Lower lobe of right lung (tissue), 2 donors: ENCODE results near the gene BCAT1. TPM values are rescaled to one million over a fixed set of nuclear protein-coding genes. Genes with fewer than 3 reads are reported as not detected.

Source experiments
- ATAC-seq, 2 donors: fragments of 200-7000 bp; cut with Tn5 transposase; one replicate each; pipeline ENCODE4 v1.9.1; 2020 to 2022; ENCODE audit warnings: mild to moderate bottlenecking in 2 of 2, moderate library complexity in 2 of 2
- DNase-seq: peaks from one replicate; pipeline ENCODE4 v3.0.0-alpha.2; 2020
- H3K27ac ChIP-seq: fragments of 200-600 bp; one replicate; pipeline ENCODE4 v1.8.0; 2022
- H3K27me3 ChIP-seq: fragments of 200-600 bp; one replicate; pipeline ENCODE4 v1.8.0; 2022; ENCODE audit warnings: low read depth
- H3K36me3 ChIP-seq: fragments of 200-600 bp; one replicate; pipeline ENCODE4 v1.8.0; 2022; ENCODE audit warnings: mild to moderate bottlenecking
- H3K4me1 ChIP-seq: fragments of 200-600 bp; one replicate; pipeline ENCODE4 v1.8.0; 2022
- H3K4me3 ChIP-seq: fragments of 200-600 bp; one replicate; pipeline ENCODE4 v1.8.0; 2022; ENCODE audit warnings: mild to moderate bottlenecking
- H3K9me3 ChIP-seq: fragments of 200-600 bp; one replicate; pipeline ENCODE4 v1.8.0; 2022
- intact Hi-C: fragments of 100-400 bp; cut with DNase I; formaldehyde crosslinking; loops from one replicate; pipeline ENCODE4 v1.11.0; 2022
- total RNA-seq: library from RNA; stranded (reverse); fragmentation: NEBNext Ultra II Directional; extraction: Animal tissue kit (Norgen Biotek cat#: 25700); gene quantifications from one replicate; pipeline ENCODE4 v1.2.1, GENCODE V29; 2021
- TF ChIP-seq, protein P1 (sequence below): fragments of 200-600 bp; IDR thresholded peaks from one replicate; pipeline ENCODE4 v1.8.0; 2022; ENCODE audit warnings: antibody characterized with exemption, mild to moderate bottlenecking
- donor health status: DM: no; HTN: yes; CAD: no; lungs with severe emphysema.

BCAT1 gene
- total RNA-seq, 1 donor from 2014 or later: 50.6 TPM

DNA sequence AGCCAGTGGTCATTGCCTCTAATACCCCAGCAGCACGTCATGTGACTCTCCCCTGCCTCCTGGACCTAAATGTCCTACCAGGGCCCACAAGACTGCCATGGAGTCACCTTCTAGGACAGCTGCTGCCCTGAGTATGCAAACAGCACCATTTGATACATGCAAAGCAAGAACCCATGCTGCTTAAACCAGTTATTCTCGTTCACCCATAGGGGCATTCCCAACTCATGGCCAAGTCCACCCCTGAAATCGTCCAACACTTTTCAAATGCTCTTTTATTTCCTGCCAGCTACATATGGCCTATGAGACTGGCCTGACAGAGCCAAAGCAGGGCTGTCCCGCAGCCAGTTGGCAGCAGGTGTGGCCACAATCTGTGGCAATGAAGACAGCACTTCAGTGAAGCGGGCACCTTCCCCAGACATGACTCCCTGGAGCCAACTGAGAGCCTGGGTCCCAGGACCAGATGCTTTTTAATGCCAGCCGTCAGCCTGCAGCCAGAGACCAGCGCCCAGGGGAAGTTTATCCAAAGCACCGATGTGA is 99.9 kb downstream of the BCAT1 start:
- DNase-seq: no peak
- peak in 1 of 2 donors; percentile 27 for ATAC-seq
- Histone ChIP-seq H3K4me1 (no peaks in the 10 kb centered on the region), H3K27me3 (no peaks in the 10 kb centered on the region), H3K36me3 (peaks cover 5% of the 10 kb centered on the region), H3K9me3 (no peaks in the 10 kb centered on the region), H3K27ac (no peak overlapping the region), H3K4me3 (no peak overlapping the region)
- intact Hi-C loops: no loop called here
- TF ChIP-seq, protein P1, sequence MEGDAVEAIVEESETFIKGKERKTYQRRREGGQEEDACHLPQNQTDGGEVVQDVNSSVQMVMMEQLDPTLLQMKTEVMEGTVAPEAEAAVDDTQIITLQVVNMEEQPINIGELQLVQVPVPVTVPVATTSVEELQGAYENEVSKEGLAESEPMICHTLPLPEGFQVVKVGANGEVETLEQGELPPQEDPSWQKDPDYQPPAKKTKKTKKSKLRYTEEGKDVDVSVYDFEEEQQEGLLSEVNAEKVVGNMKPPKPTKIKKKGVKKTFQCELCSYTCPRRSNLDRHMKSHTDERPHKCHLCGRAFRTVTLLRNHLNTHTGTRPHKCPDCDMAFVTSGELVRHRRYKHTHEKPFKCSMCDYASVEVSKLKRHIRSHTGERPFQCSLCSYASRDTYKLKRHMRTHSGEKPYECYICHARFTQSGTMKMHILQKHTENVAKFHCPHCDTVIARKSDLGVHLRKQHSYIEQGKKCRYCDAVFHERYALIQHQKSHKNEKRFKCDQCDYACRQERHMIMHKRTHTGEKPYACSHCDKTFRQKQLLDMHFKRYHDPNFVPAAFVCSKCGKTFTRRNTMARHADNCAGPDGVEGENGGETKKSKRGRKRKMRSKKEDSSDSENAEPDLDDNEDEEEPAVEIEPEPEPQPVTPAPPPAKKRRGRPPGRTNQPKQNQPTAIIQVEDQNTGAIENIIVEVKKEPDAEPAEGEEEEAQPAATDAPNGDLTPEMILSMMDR: no peak

DNA sequence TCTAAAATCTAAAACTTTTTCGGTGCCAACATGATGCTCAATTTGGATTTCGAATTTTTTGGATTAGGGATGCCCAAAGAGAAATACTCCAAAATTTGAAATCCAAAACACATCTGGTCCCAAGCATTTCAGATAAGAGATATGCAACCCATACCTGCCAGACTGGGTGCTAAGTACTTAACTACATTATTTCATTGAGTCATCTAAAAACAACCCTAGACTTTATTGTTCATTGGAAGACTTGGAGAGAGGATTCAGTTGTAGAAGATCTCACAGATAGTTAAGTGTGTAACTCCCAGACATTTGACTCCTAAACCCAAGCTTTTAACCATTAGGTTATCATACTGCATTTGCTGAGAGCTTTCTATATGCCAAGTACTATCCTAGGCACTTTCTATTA is 102.2 kb downstream of the BCAT1 start:
- TF ChIP-seq, protein P1: no peak
- no peaks in the 10 kb centered on the region for H3K9me3 ChIP-seq
- H3K4me1 ChIP-seq: no peaks in the 10 kb centered on the region
- peaks cover 8% of the 10 kb centered on the region for H3K36me3 ChIP-seq
- ATAC-seq (no peak), DNase-seq (no peak)
- no peak overlapping the region for H3K4me3 ChIP-seq
- H3K27me3 ChIP-seq: no peaks in the 10 kb centered on the region
- intact Hi-C loops: no loop called here
- H3K27ac ChIP-seq: no peak overlapping the region

DNA sequence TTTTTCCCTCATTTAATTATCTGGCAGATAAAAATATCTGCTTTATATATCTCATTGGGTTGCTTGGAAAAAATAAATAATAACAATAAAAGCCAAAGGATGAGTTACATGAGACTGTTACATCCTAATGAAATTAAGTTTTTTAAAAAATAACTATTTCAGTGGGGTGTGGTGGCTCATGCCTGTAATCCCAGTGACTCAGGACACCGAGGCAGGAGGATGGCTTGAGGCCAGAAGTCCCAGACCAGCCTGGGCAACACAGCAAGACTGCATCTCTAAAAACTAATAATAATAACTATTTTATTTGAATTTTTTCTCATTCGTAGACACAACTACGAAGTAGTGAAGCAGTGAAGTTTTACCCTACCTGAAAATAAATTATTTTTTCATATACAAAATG is 103.3 kb downstream of the BCAT1 start:
- Histone ChIP-seq H3K9me3 (no peaks in the 10 kb centered on the region), H3K4me1 (no peaks in the 10 kb centered on the region), H3K27me3 (no peaks in the 10 kb centered on the region), H3K27ac (no peak overlapping the region), H3K36me3 (peaks cover 10% of the 10 kb centered on the region), H3K4me3 (no peak overlapping the region)
- DNase-seq (no peak), ATAC-seq (no peak)
- TF ChIP-seq, protein P1: no peak
- intact Hi-C loops: no loop called here

DNA sequence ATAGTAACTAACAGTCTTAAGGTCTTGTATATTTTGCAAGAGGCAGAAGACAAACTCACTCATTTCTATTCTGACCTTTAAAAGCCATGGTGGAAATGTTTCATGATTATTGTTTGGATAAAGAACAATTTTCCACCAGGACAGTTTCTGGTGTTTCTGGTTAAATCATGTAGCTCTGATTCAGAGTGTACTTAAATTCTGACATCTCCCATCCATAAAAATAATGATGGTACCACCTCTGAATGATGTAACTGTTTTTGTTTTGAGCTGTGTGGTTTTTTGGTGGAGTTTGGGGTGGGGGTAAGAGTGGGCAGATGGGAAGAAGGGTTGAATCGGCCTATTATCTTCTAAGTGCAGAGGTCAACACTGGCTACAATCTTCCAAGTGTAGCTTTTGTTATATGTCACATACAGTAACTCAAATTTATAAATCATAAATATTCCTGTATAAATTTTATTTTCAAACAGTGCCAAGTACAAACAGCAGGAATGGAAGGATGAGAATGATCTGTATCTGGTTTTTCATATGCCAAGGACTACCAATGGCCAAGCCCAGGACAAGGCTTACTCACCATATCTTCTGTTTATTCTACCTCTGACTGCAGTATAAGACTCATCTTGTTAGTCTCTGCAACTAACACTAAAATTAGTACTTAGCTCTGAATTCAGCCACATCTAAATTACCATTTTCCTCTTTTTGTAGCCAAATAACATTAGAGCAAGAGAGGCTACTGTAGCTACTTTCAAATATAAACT is 108.7 kb downstream of the BCAT1 start:
- H3K4me1 ChIP-seq: peaks cover 23% of the 10 kb centered on the region
- TF ChIP-seq, protein P1: no peak
- H3K36me3 ChIP-seq: peaks cover 6% of the 10 kb centered on the region
- intact Hi-C loops: no loop called here
- no peak overlapping the region for H3K27ac ChIP-seq
- no peaks in the 10 kb centered on the region for H3K27me3 ChIP-seq
- no peaks in the 10 kb centered on the region for H3K9me3 ChIP-seq
- no peak for DNase-seq
- no peak overlapping the region for H3K4me3 ChIP-seq
- no peak for ATAC-seq

DNA sequence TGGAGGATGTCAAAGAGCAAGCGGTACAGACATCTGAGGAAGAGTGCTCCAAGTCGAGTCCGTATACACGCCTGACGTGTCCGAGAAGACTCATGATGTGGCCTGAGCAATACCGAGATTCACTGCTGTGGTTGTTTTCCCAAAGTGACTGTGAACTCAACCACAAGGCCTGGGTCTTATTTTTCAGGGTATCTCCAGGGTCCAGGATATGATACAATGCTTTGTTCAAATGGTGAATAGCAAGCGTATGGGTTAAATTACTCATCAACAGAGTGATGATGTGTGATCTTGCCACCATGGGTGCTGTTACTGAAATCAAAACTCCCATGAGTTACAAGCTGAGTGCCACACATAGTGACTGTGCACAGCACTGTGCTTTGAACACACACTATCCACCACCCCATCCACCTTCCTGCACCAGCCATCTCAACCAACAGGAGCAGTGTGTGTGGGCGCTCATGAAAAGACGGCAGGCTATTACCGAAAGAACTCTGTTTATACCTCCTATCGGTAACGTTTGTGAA is 109.6 kb downstream of the BCAT1 start:
- intact Hi-C loops: no loop called here
- Histone ChIP-seq H3K9me3 (no peaks in the 10 kb centered on the region), H3K4me3 (no peak overlapping the region), H3K27me3 (no peaks in the 10 kb centered on the region), H3K4me1 (peaks cover 23% of the 10 kb centered on the region), H3K27ac (no peak overlapping the region), H3K36me3 (peaks cover 6% of the 10 kb centered on the region)
- TF ChIP-seq, protein P1: no peak
- ATAC-seq: peak in 1 of 2 donors; percentile 45
- DNase-seq: no peak
